Type B pancreatic cell (in vitro differentiated cells): ENCODE results near the gene DNAJB4. TPM values are rescaled to one million over a fixed set of nuclear protein-coding genes. Genes with fewer than 3 reads are reported as not detected.

ENCODE experiments used
- DNase-seq: peaks from one replicate; pipeline ENCODE4 v3.0.0; 2021; ENCODE audit warnings: mixed read lengths; ENCODE audit not compliant: unreplicated experiment; ENCODE audit errors: extremely low spot score
- H3K27ac Mint-ChIP-seq: 2 replicates; pipeline ENCODE4 v1.8.0; 2021; ENCODE audit warnings: mild to moderate bottlenecking, mixed read lengths
- H3K27me3 Mint-ChIP-seq: 2 replicates; pipeline ENCODE4 v1.8.0; 2021; ENCODE audit warnings: mixed read lengths
- H3K36me3 Mint-ChIP-seq: 2 replicates; pipeline ENCODE4 v1.8.0; 2021; ENCODE audit warnings: mixed read lengths
- H3K4me1 Mint-ChIP-seq: one replicate; pipeline ENCODE4 v1.8.0; 2021; ENCODE audit warnings: mixed read lengths; ENCODE audit not compliant: unreplicated experiment
- H3K4me3 Mint-ChIP-seq: 2 replicates; pipeline ENCODE4 v1.8.0; 2021; ENCODE audit warnings: mild to moderate bottlenecking, mixed read lengths
- H3K9me3 Mint-ChIP-seq: 2 replicates; pipeline ENCODE4 v1.8.0; 2021; ENCODE audit warnings: mixed read lengths
- CTCF ChIP-seq: fragments of 200-600 bp; sonication (generic); conservative IDR thresholded peaks from 2 replicates; pipeline ENCODE4 v1.5.0; 2021; ENCODE audit warnings: antibody characterized with exemption, mild to moderate bottlenecking
- total RNA-seq: library from RNA; stranded (reverse); gene quantifications from 2 replicates; pipeline ENCODE4 v1.2.1, GENCODE V29; 2021; ENCODE audit warnings: low replicate concordance

DNAJB4 gene
- total RNA-seq, 1 donor from 2014 or later = 27.7 TPM

GRCh38 chr1:77961392-77961791 is 43.3 kb upstream of the DNAJB4 start:
- Mint-ChIP-seq H3K36me3 (peaks cover 55% of the 10 kb centered on the region), H3K27me3 (no peaks in the 10 kb centered on the region), H3K27ac (no peak overlapping the region), H3K9me3 (no peaks in the 10 kb centered on the region), H3K4me3 (no peak overlapping the region), H3K4me1 (no peaks in the 10 kb centered on the region)
- no peak for TF ChIP-seq CTCF
- DNase-seq = no peak

GRCh38 chr1:77966291-77966690 is 38.4 kb upstream of the DNAJB4 start:
- DNase-seq = no peak
- TF ChIP-seq CTCF = no peak
- Mint-ChIP-seq H3K36me3 (peaks cover 42% of the 10 kb centered on the region), H3K9me3 (no peaks in the 10 kb centered on the region), H3K4me1 (no peaks in the 10 kb centered on the region), H3K27ac (peak overlapping the region; percentile 52), H3K27me3 (no peaks in the 10 kb centered on the region), H3K4me3 (no peak overlapping the region)

GRCh38 chr1:77970192-77970591 is 34.5 kb upstream of the DNAJB4 start:
- Mint-ChIP-seq H3K27me3 (no peaks in the 10 kb centered on the region), H3K36me3 (peaks cover 41% of the 10 kb centered on the region), H3K9me3 (no peaks in the 10 kb centered on the region), H3K27ac (no peak overlapping the region), H3K4me1 (peaks cover 12% of the 10 kb centered on the region), H3K4me3 (no peak overlapping the region)
- DNase-seq = no peak
- no peak for TF ChIP-seq CTCF

GRCh38 chr1:77972080-77972479 is 32.7 kb upstream of the DNAJB4 start:
- TF ChIP-seq CTCF = no peak
- no peak for DNase-seq
- peaks cover 48% of the 10 kb centered on the region for H3K36me3 Mint-ChIP-seq
- no peaks in the 10 kb centered on the region for H3K9me3 Mint-ChIP-seq
- peaks cover 26% of the 10 kb centered on the region for H3K4me1 Mint-ChIP-seq
- H3K27ac Mint-ChIP-seq = no peak overlapping the region
- no peaks in the 10 kb centered on the region for H3K27me3 Mint-ChIP-seq
- peak overlapping the region; percentile 17 for H3K4me3 Mint-ChIP-seq

GRCh38 chr1:77975386-77975785 is 29.4 kb upstream of the DNAJB4 start:
- H3K9me3 Mint-ChIP-seq = no peaks in the 10 kb centered on the region
- DNase-seq = no peak
- peak overlapping the region; percentile 85 for H3K4me3 Mint-ChIP-seq
- no peak for TF ChIP-seq CTCF
- peaks cover 33% of the 10 kb centered on the region for H3K36me3 Mint-ChIP-seq
- H3K27me3 Mint-ChIP-seq = no peaks in the 10 kb centered on the region
- H3K27ac Mint-ChIP-seq = peak overlapping the region; percentile 79
- H3K4me1 Mint-ChIP-seq = peaks cover 27% of the 10 kb centered on the region

- Mint-ChIP-seq H3K9me3 (no peaks in the 10 kb centered on the region), H3K4me3 (peak overlapping the region; percentile 85), H3K27me3 (no peaks in the 10 kb centered on the region), H3K4me1 (peaks cover 31% of the 10 kb centered on the region), H3K36me3 (peaks cover 33% of the 10 kb centered on the region), H3K27ac (peak overlapping the region; percentile 79)
- no peak for DNase-seq
- no peak for TF ChIP-seq CTCF
Observed at GRCh38 chr1:77975907-77976306, 28.8 kb upstream of the DNAJB4 start.
